Measurements from ENCODE around the gene ZFP91. TPM values are rescaled to one million over a fixed set of nuclear protein-coding genes. Genes with fewer than 3 reads are reported as not detected.

Gene ZFP91
- total RNA-seq, 4 donors from 2014 or later: 45.0 to 47.7 (median 47.2) TPM

GRCh38 chr11:58659404-58659803 lies 80.5 kb downstream of the ZFP91 start:
- WGBS, 2 donors: 32 to 72% methylated on average over 2 of the region's 2 CpGs
- TF ChIP-seq POLR2A (IDR thresholded peaks at IDR 0.05) (no peak), EP300 (IDR thresholded peaks at IDR 0.05) (no peak), CTCF (IDR thresholded peaks at IDR 0.05) (no peak)
- H3K9me3 ChIP-seq: no peaks in the 10 kb centered on the region

GRCh38 chr11:58659910-58660570 lies 81.2 kb downstream of the ZFP91 start:
- Histone ChIP-seq H3K27ac (no peak overlapping the region), H3K4me3 (no peak overlapping the region), H3K4me1 (no peaks in the 10 kb centered on the region), H3K27me3 (peaks cover 0 to 8% of the 10 kb centered on the region in 2 donors), H3K9me3 (no peaks in the 10 kb centered on the region), H3K36me3 (no peaks in the 10 kb centered on the region)
- DNase-seq (ENCODE audit: low spot score in 2 of 2): no peak
- TF ChIP-seq POLR2A (IDR thresholded peaks at IDR 0.05) (no peak), EP300 (IDR thresholded peaks at IDR 0.05) (no peak), CTCF (IDR thresholded peaks at IDR 0.05) (no peak)
- WGBS, 2 donors: 58 to 66% methylated on average over 5 of the region's 5 CpGs

More at GRCh38 chr11:58659404-58659803, 80.5 kb downstream of the ZFP91 start:
- H3K27ac ChIP-seq: no peak overlapping the region
- H3K36me3 ChIP-seq: no peaks in the 10 kb centered on the region
- H3K4me3 ChIP-seq: no peak overlapping the region
- no peaks in the 10 kb centered on the region for H3K4me1 ChIP-seq
- H3K27me3 ChIP-seq: peaks cover 0 to 8% of the 10 kb centered on the region in 2 donors
- DNase-seq (ENCODE audit: low spot score in 2 of 2): no peak

Other genes with a start within 250 kb of the ZFP91 start
- gene OR5B17, start 220.0 kb upstream of the ZFP91 start, total RNA-seq: not detected
- not detected for gene OR5B3, start 172.2 kb upstream of the ZFP91 start, total RNA-seq
- under 1 TPM in 1 of 4 donors, not detected in 3; 0.42 TPM for gene OR5B2, start 150.9 kb upstream of the ZFP91 start, total RNA-seq
- gene OR5B12, start 136.8 kb upstream of the ZFP91 start, total RNA-seq: under 1 TPM in 1 of 4 donors, not detected in 3; 0.21 TPM
- gene OR5B21, start 71.0 kb upstream of the ZFP91 start, total RNA-seq: not detected
- 10 to 100 TPM; 10.3 to 13.2 (median 11.9) TPM for gene LPXN, start 3.2 kb upstream of the ZFP91 start, total RNA-seq
- gene CNTF, start 43.6 kb downstream of the ZFP91 start, total RNA-seq: 100 to 1,000 TPM in 3 of 4 donors, 10 to 100 TPM in 1; 53.7 to 342 (median 305) TPM
- gene GLYAT, start 152.9 kb downstream of the ZFP91 start, total RNA-seq: 1 to 10 TPM in 1 of 4 donors, under 1 TPM in 1, not detected in 2; 0.66 to 1.7 TPM

All from tibial nerve (tissue), 4 donors.